Chondrocyte (in vitro differentiated cells): ENCODE measurements around the gene TENT5C. TPM values are rescaled to one million over a fixed set of nuclear protein-coding genes. Genes with fewer than 3 reads are reported as not detected.

Experiments
- DNase-seq: peaks from one replicate; pipeline ENCODE4 v3.0.0; 2021; ENCODE audit warnings: mixed read lengths, low spot score
- H3K27ac Mint-ChIP-seq: one replicate; pipeline ENCODE4 v1.8.0; 2021; ENCODE audit warnings: mild to moderate bottlenecking, moderate library complexity, mixed read lengths; ENCODE audit not compliant: unreplicated experiment
- H3K27me3 Mint-ChIP-seq: 2 replicates; pipeline ENCODE4 v1.8.0; 2021; ENCODE audit warnings: low read depth, mixed read lengths
- H3K36me3 Mint-ChIP-seq: 2 replicates; pipeline ENCODE4 v1.8.0; 2021; ENCODE audit warnings: low read depth, mixed read lengths
- H3K4me1 Mint-ChIP-seq: 2 replicates; pipeline ENCODE4 v1.8.0; 2021; ENCODE audit warnings: low read depth, mild to moderate bottlenecking, mixed read lengths
- H3K4me3 Mint-ChIP-seq: one replicate; pipeline ENCODE4 v1.8.0; 2021; ENCODE audit warnings: mild to moderate bottlenecking, moderate library complexity, mixed read lengths; ENCODE audit not compliant: unreplicated experiment
- H3K9me3 Mint-ChIP-seq: 2 replicates; pipeline ENCODE4 v1.8.0; 2021; ENCODE audit warnings: low read depth, mixed read lengths
- total RNA-seq: library from RNA; stranded (reverse); gene quantifications from 3 replicates; pipeline ENCODE4 v1.2.1, GENCODE V29; 2021
- TF ChIP-seq, protein P1 (sequence below): fragments of 200-600 bp; sonication (generic); IDR thresholded peaks from 2 replicates; pipeline ENCODE4 v1.5.0; 2021; ENCODE audit warnings: antibody characterized with exemption, mild to moderate bottlenecking, moderate library complexity

TENT5C gene
- total RNA-seq, 1 donor from 2014 or later: 0.20 TPM

DNA sequence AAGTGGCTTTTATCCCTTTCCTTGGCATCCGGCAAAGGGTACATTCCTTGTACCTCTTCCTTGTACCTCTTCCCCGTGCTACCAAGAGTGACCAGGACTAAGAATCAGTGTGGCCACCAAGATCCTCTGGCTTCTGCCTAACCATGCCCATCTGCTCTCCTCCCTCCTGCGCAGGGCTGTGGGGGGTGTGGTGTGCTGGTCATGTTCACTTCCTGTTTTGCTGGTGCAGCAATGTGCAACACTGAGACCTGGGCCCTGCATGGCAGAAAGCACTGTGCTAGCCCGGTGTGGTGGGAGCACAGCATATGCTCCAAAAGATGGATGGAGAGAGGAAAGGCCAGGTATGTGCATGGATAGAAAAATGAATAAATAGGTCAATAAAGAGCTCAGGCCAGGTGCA lies 33.3 kb upstream of the TENT5C start:
- Mint-ChIP-seq H3K36me3 (no peaks in the 10 kb centered on the region), H3K27me3 (peaks cover 2% of the 10 kb centered on the region), H3K4me3 (no peak overlapping the region), H3K27ac (no peak overlapping the region), H3K4me1 (no peaks in the 10 kb centered on the region), H3K9me3 (no peaks in the 10 kb centered on the region)
- no peak for DNase-seq
- TF ChIP-seq, protein P1, sequence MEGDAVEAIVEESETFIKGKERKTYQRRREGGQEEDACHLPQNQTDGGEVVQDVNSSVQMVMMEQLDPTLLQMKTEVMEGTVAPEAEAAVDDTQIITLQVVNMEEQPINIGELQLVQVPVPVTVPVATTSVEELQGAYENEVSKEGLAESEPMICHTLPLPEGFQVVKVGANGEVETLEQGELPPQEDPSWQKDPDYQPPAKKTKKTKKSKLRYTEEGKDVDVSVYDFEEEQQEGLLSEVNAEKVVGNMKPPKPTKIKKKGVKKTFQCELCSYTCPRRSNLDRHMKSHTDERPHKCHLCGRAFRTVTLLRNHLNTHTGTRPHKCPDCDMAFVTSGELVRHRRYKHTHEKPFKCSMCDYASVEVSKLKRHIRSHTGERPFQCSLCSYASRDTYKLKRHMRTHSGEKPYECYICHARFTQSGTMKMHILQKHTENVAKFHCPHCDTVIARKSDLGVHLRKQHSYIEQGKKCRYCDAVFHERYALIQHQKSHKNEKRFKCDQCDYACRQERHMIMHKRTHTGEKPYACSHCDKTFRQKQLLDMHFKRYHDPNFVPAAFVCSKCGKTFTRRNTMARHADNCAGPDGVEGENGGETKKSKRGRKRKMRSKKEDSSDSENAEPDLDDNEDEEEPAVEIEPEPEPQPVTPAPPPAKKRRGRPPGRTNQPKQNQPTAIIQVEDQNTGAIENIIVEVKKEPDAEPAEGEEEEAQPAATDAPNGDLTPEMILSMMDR: no peak

DNA sequence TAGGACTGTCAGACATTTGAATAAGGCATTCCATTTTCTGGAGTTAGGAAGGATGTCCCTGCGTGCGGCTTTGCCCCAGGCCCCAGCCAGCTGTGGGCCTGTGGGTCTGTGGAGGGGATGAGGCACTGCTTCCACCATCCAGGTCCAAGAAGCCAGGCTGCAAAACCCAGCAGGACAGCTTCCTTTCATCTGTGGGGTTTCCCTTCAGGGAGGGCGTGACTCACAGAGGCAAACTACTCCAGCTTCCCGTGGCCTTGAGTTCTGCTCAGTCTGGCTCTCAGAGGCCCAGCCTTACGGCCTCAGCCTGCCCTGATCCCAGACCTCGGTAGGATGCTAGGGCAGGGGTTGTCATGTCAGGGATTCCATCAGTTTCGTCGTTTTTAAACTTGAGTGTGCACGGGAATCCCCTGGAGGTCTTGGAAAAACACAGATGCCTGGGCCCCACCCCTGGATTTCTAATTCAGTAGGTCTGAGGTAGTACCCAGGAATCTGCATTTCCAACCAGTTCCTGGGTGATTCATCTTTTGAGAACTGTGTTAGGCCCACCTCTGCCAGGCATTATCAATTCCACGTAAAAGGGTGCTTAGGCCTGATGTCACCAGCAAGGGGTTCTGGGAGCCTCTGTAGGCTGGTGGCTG lies 32.3 kb upstream of the TENT5C start:
- peaks cover 2% of the 10 kb centered on the region for H3K27me3 Mint-ChIP-seq
- H3K9me3 Mint-ChIP-seq: no peaks in the 10 kb centered on the region
- H3K4me1 Mint-ChIP-seq: no peaks in the 10 kb centered on the region
- TF ChIP-seq, protein P1: no peak
- no peak for DNase-seq
- no peaks in the 10 kb centered on the region for H3K36me3 Mint-ChIP-seq
- H3K27ac Mint-ChIP-seq: no peak overlapping the region
- H3K4me3 Mint-ChIP-seq: no peak overlapping the region

DNA sequence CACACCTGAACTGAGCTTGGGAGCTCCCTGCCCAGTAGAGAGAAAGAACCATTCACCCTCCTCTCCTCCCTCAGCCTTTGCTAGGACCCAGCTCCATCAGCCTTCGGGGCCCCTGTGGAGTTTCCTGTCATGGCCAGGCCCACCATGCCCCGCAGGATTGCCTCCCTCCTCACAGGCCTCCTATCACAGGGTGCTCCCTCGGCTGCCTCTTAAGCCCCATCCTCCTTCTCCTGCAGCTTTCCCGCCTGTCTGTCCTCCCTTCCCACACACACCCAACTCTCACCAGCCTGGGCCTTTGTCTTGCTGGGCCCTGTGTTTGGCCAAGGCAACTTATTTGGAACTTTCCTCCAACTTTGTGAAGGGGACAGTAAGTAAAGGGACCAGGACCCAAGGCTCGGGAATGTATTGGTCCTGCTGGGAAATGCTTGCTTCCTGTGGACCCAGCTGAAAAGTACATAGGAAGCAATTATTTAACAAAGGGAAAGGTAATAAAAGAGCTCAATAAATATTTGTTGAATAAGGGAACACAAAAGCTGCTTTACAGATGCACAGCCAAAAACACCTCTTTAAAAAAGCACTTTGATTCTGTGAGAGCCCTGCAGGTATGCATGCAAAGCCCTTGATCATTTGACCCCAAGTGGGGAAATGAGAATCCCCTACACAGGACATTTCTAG lies 31.6 kb upstream of the TENT5C start:
- no peaks in the 10 kb centered on the region for H3K9me3 Mint-ChIP-seq
- TF ChIP-seq, protein P1: no peak
- H3K36me3 Mint-ChIP-seq: no peaks in the 10 kb centered on the region
- DNase-seq: no peak
- H3K27me3 Mint-ChIP-seq: peaks cover 2% of the 10 kb centered on the region
- H3K27ac Mint-ChIP-seq: no peak overlapping the region
- H3K4me3 Mint-ChIP-seq: no peak overlapping the region
- H3K4me1 Mint-ChIP-seq: no peaks in the 10 kb centered on the region

DNA sequence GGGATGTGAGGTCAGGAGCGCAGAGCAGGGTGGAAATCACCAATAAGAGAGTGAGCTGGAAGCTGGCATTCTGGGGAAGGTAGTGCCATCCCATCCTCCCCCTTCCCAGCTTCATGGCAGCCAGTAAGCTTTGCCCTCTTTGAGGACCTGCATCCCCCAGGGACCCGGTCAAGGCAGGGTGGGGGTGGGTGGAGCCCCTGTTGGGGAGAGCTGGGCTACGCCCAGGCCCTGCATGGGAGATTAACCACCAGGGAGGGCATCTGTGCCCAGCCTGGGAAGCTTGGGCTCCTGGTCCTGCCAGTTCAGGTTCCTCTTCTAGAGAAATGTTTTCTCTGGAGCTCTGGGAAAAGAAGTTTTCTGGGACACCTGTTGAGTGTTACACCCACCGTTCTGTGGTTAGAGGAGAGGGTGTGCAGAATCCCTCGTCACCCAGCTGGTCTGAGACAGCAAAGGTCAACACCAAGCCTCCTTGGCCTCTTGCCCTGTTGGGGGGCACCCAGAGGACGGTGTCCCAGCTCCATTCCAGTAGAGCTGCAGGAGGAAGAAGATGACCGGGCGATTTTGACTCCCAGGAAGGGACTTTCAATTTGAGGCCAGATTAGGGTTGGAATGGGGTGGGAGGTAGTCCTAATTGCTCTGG lies 30.1 kb upstream of the TENT5C start:
- Mint-ChIP-seq H3K36me3 (no peaks in the 10 kb centered on the region), H3K4me1 (no peaks in the 10 kb centered on the region), H3K27me3 (peaks cover 2% of the 10 kb centered on the region), H3K4me3 (no peak overlapping the region), H3K27ac (no peak overlapping the region), H3K9me3 (no peaks in the 10 kb centered on the region)
- DNase-seq: no peak
- TF ChIP-seq, protein P1: no peak

DNA sequence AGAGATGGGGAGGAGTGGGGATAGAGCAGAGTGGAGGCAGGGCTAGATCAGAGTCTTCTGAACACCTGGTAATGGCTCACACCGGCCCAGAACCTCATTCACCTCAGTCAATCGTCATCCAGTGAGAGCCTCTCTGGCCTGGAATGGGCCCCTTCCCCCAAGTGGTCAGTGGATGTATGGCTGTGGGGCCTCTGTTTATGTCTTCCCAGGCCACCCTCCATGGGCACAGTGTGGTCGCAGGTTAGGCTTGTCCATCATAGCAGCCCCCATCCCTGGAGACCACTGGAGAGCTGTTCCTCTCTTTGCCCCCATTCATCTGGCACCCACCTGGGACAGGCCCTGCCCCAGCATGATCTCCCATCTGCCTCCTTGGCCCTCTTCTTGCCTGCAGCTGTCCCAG lies 29.6 kb upstream of the TENT5C start:
- Mint-ChIP-seq H3K27ac (no peak overlapping the region), H3K27me3 (peaks cover 2% of the 10 kb centered on the region), H3K36me3 (no peaks in the 10 kb centered on the region), H3K4me1 (no peaks in the 10 kb centered on the region), H3K9me3 (no peaks in the 10 kb centered on the region), H3K4me3 (no peak overlapping the region)
- TF ChIP-seq, protein P1: no peak
- DNase-seq: no peak
